Smooth muscle cell of the coronary artery (primary cell): Measurements from ENCODE around the gene PDE8A. TPM values are rescaled to one million over a fixed set of nuclear protein-coding genes. Genes with fewer than 3 reads are reported as not detected.

Experiments used
- total RNA-seq: library from RNA; depleted of rRNA; stranded (reverse); fragments of >200 nt; gene quantifications from 2 replicates; pipeline ENCODE4 v1.2.3, GENCODE V29; 2014; ENCODE audit warnings: low replicate concordance

The PDE8A gene, protein sequence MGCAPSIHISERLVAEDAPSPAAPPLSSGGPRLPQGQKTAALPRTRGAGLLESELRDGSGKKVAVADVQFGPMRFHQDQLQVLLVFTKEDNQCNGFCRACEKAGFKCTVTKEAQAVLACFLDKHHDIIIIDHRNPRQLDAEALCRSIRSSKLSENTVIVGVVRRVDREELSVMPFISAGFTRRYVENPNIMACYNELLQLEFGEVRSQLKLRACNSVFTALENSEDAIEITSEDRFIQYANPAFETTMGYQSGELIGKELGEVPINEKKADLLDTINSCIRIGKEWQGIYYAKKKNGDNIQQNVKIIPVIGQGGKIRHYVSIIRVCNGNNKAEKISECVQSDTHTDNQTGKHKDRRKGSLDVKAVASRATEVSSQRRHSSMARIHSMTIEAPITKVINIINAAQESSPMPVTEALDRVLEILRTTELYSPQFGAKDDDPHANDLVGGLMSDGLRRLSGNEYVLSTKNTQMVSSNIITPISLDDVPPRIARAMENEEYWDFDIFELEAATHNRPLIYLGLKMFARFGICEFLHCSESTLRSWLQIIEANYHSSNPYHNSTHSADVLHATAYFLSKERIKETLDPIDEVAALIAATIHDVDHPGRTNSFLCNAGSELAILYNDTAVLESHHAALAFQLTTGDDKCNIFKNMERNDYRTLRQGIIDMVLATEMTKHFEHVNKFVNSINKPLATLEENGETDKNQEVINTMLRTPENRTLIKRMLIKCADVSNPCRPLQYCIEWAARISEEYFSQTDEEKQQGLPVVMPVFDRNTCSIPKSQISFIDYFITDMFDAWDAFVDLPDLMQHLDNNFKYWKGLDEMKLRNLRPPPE
- 22.0 and 33.9 TPM in 2 replicates for total RNA-seq

DNA sequence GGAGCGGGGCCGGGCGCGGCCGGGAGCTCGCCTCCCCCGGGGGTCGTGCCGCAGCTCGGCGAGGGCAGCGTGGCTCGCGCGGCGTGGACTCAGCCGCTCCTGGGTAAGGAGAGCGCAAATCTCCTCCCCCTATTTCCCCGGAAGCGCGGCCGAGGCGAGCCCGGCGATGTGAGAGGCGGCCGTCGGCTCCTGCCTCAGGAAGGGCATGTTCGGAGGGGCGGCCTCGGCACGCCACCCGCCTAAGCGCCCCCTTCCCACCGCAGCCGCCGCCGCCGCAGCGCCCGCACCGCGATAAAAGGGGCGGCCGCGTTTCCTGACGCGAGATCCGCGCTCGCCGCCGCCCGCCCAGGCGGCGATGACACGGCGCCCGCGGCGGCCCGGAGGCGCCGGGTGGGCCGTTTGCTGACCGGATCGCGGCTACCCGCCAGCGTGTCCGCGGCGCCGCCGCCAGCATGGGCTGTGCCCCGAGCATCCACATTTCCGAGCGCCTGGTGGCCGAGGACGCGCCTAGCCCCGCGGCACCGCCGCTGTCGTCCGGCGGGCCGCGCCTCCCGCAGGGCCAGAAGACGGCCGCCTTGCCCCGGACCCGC lies at the start of gene PDE8A:
Gene PDE8A, plus strand, starts transcription at position 146 of the 590 bp plus-strand sequence. Its CDS starts 307 bp downstream, at position 453.

Other genes with a start within 250 kb of the PDE8A start
- gene ZNF592, start 233.3 kb upstream of the PDE8A start, total RNA-seq, result 2.2 and 2.9 TPM in 2 replicates
- gene ALPK3, start 164.5 kb upstream of the PDE8A start, total RNA-seq, result 0.12 and 7.7 TPM in 2 replicates
- not detected in 2 replicates for gene SLC28A1, start 97.2 kb upstream of the PDE8A start, total RNA-seq